PC-9 (cell line): ENCODE data around the gene AFG1L.

ENCODE experiments used
- CTCF ChIP-seq: fragments of 200-600 bp; sonication (generic); conservative IDR thresholded peaks from 2 replicates; pipeline ENCODE4 v1.6.1; 2017; ENCODE audit warnings: mixed run types, antibody characterized with exemption, mild to moderate bottlenecking, moderate library complexity
- EZH2 ChIP-seq: fragments of 200-600 bp; sonication (generic); IDR thresholded peaks from 2 replicates; pipeline ENCODE4 v1.8.0; 2017; ENCODE audit warnings: antibody characterized with exemption, low read depth

GRCh38 chr6:108343894-108344293 lies 49.0 kb downstream of the AFG1L start:
- no peak for TF ChIP-seq CTCF
- no peak for TF ChIP-seq EZH2
